ENCODE data around the gene UBE3C. TPM values are rescaled to one million over a fixed set of nuclear protein-coding genes. Genes with fewer than 3 reads are reported as not detected.
"Not testable (repeated sequence)": the region's sequence is repeated elsewhere in the genome, so short reads cannot be mapped to it uniquely, and the experiment has no call there.

The UBE3C gene
- total RNA-seq (10 to 100 TPM; 81.1 to 82.7 TPM), polyA plus RNA-seq (30.7 TPM)

GRCh38 chr7:157138424-157139110, at the start of gene UBE3C:
TSS of gene UBE3C (plus strand) at chr7:157138926. CDS start at chr7:157139273, 347 bp downstream.
- Histone ChIP-seq H3K27ac (ENCODE audit: low read depth, low read length) (peak within 1 kb of the TSS; percentile 74), H3K4me3 (ENCODE audit: low read length) (peak within 1 kb of the TSS; percentile 72), H3K36me3 (ENCODE audit: insufficient read depth, low read length) (peaks cover 15% of the 10 kb centered on the region), H3K4me1 (ENCODE audit: insufficient read depth, low read length) (peaks cover 41% of the 10 kb centered on the region), H3K9me3 (ENCODE audit: low read length) (no peaks in the 10 kb centered on the region), H3K27me3 (ENCODE audit: insufficient read depth, low read length, poor library complexity, severe bottlenecking) (no peaks in the 10 kb centered on the region)
- H3K9me3 Mint-ChIP-seq, result no peaks in the 10 kb centered on the region
- H3K27me3 Mint-ChIP-seq, result peaks cover 0 to 1% of the 10 kb centered on the region in 2 donors
- peaks cover 0 to 29% (median 3%) of the 10 kb centered on the region in 3 donors for H3K36me3 Mint-ChIP-seq
- peak within 1 kb of the TSS; percentile 83 to 94 (median 87) for H3K4me3 Mint-ChIP-seq
- CTCF ChIA-PET, result interaction anchor here (1.2 kb wide), 1 partner anchor 12 kb away, joined by 3 read pairs; no protein-coding TSS in a partner anchor
- H3K4me1 Mint-ChIP-seq, result peaks cover 35 to 48% (median 44%) of the 10 kb centered on the region in 3 donors
- POLR2A ChIA-PET, result interaction anchor here (1.0 kb wide), 1 partner anchor 245 kb away, joined by 4 read pairs; no protein-coding TSS in a partner anchor
- DNase-seq, result peak; percentile 87 to 94 (median 93)
- peak within 1 kb of the TSS; percentile 92 to 98 (median 95) for H3K27ac Mint-ChIP-seq

- Mint-ChIP-seq H3K4me1 (no peaks in the 10 kb centered on the region), H3K27ac (no peak overlapping the region), H3K27me3 (peaks cover 10 to 35% of the 10 kb centered on the region in 2 donors), H3K9me3 (peaks cover 4 to 26% (median 20%) of the 10 kb centered on the region in 5 donors), H3K4me3 (no peak overlapping the region), H3K36me3 (no peaks in the 10 kb centered on the region)
- POLR2A ChIA-PET, result no interaction called here
- CTCF ChIA-PET, result no interaction called here
- no peaks in the 10 kb centered on the region for H3K36me3 ChIP-seq (ENCODE audit: insufficient read depth, low read length)
- no peaks in the 10 kb centered on the region for H3K4me1 ChIP-seq (ENCODE audit: insufficient read depth, low read length)
- no peak overlapping the region for H3K27ac ChIP-seq (ENCODE audit: low read depth, low read length)
- no peak for DNase-seq
- no peak overlapping the region for H3K4me3 ChIP-seq (ENCODE audit: low read length)
- H3K9me3 ChIP-seq (ENCODE audit: low read length), result no peaks in the 10 kb centered on the region
- H3K27me3 ChIP-seq (ENCODE audit: insufficient read depth, low read length, poor library complexity, severe bottlenecking), result no peaks in the 10 kb centered on the region
Measured at GRCh38 chr7:157089100-157089610, 49.6 kb upstream of the UBE3C start.

DNA sequence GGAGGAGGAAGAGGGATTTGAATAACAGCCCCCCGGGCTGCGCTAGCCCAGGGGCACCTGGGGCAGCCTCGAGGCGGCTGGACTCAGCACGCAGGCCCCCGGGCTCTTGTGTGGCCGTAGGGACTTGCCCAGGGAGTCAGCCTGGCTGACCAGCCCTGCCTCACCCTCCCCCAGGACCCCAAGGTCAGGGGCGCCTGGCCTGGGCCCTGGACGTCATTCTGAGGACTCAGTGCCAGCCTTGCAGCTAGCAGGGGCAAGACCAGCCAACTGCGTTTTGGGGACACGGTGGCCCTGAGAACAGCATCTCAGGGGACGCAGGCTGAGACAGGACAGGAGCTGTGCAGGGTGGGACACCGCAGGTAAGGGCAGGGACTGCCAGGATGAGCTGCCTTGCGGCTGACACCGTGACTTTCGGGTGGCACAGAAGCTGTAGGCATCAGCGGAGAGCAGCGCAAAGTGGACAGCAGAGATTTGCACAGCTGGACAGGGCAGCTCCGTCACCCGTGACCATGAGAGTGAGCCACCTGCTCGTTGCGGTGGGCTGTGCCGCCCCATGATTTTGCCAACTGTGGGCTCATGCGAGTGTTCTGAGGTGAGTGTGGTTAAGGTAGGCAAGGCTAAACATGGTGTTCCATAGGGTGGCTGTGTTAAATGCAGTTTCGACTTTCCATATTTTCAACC, 48.1 kb upstream of the UBE3C start:
- H3K9me3 Mint-ChIP-seq, result peaks cover 0 to 15% (median 8%) of the 10 kb centered on the region in 5 donors
- H3K36me3 Mint-ChIP-seq, result no peaks in the 10 kb centered on the region
- no peak for DNase-seq
- ChIA-PET CTCF (no interaction called here), POLR2A (no interaction called here)
- Histone ChIP-seq H3K27ac (ENCODE audit: low read depth, low read length) (no peak overlapping the region), H3K27me3 (ENCODE audit: insufficient read depth, low read length, poor library complexity, severe bottlenecking) (no peaks in the 10 kb centered on the region), H3K4me1 (ENCODE audit: insufficient read depth, low read length) (no peaks in the 10 kb centered on the region), H3K4me3 (ENCODE audit: low read length) (no peak overlapping the region), H3K9me3 (ENCODE audit: low read length) (no peaks in the 10 kb centered on the region), H3K36me3 (ENCODE audit: insufficient read depth, low read length) (no peaks in the 10 kb centered on the region)
- no peak overlapping the region for H3K4me3 Mint-ChIP-seq
- H3K4me1 Mint-ChIP-seq, result no peaks in the 10 kb centered on the region
- H3K27me3 Mint-ChIP-seq, result peaks cover 12 to 31% of the 10 kb centered on the region in 2 donors
- peak overlapping the region in 1 of 8 donors; percentile 34 for H3K27ac Mint-ChIP-seq

DNA sequence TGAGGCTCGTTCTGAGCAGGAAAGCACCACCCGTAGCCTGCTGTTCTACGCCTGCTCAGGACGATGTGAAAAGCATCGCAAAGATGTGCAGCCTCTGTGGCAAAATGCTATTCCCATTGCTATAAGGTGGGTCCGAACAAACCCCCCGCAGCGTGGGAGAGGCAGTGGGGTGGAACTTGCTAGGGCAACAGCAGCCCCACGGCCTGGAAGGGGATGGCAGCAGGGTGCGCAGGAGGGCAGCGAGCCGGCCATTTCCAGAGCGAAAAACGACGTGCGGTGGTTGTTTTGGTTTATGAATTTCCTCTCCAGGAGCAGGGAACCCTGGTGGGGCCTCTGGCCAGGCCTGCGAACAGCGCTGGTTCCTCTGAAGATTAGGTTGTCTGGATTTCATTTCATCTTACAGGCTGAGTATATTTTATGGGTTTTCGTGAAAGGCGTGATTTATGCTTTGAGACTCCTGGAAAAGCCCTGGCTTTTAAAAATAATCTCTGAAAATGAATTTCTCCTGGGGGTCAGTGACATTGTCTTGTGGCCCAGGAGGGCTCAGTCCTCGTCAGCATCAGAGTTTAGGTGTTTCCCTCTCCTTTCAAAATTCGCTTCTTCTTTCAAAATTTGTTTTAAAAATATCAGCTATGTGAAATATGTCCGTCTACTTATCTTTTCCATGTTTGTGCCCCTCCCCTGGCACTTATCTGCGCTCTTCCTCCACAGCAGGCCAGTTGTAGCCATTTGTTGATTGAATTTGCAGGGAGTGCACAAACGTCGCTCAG, 42.3 kb upstream of the UBE3C start:
- no peaks in the 10 kb centered on the region for H3K36me3 ChIP-seq (ENCODE audit: insufficient read depth, low read length)
- no peak overlapping the region for H3K27ac ChIP-seq (ENCODE audit: low read depth, low read length)
- no peaks in the 10 kb centered on the region for H3K9me3 ChIP-seq (ENCODE audit: low read length)
- no peaks in the 10 kb centered on the region for H3K4me1 ChIP-seq (ENCODE audit: insufficient read depth, low read length)
- Mint-ChIP-seq H3K27me3 (peaks cover 5 to 19% of the 10 kb centered on the region in 2 donors), H3K36me3 (no peaks in the 10 kb centered on the region), H3K27ac (no peak overlapping the region), H3K4me3 (no peak overlapping the region), H3K4me1 (no peaks in the 10 kb centered on the region), H3K9me3 (peaks cover 0 to 12% (median 9%) of the 10 kb centered on the region in 5 donors)
- DNase-seq, result no peak
- no peaks in the 10 kb centered on the region for H3K27me3 ChIP-seq (ENCODE audit: insufficient read depth, low read length, poor library complexity, severe bottlenecking)
- no peak overlapping the region for H3K4me3 ChIP-seq (ENCODE audit: low read length)
- ChIA-PET POLR2A (no interaction called here), CTCF (no interaction called here)

- Mint-ChIP-seq H3K4me1 (no peaks in the 10 kb centered on the region), H3K27ac (no peak overlapping the region), H3K36me3 (no peaks in the 10 kb centered on the region), H3K27me3 (peaks cover 6 to 21% of the 10 kb centered on the region in 2 donors), H3K9me3 (peaks cover 0 to 15% (median 9%) of the 10 kb centered on the region in 5 donors), H3K4me3 (no peak overlapping the region)
- no peak for DNase-seq
- Histone ChIP-seq H3K4me3 (ENCODE audit: low read length) (no peak overlapping the region), H3K4me1 (ENCODE audit: insufficient read depth, low read length) (no peaks in the 10 kb centered on the region), H3K36me3 (ENCODE audit: insufficient read depth, low read length) (no peaks in the 10 kb centered on the region), H3K9me3 (ENCODE audit: low read length) (no peaks in the 10 kb centered on the region), H3K27ac (ENCODE audit: low read depth, low read length) (no peak overlapping the region), H3K27me3 (ENCODE audit: insufficient read depth, low read length, poor library complexity, severe bottlenecking) (no peaks in the 10 kb centered on the region)
- ChIA-PET CTCF (no interaction called here), POLR2A (no interaction called here)
Measured at GRCh38 chr7:157097056-157097329, 41.7 kb upstream of the UBE3C start.

DNA sequence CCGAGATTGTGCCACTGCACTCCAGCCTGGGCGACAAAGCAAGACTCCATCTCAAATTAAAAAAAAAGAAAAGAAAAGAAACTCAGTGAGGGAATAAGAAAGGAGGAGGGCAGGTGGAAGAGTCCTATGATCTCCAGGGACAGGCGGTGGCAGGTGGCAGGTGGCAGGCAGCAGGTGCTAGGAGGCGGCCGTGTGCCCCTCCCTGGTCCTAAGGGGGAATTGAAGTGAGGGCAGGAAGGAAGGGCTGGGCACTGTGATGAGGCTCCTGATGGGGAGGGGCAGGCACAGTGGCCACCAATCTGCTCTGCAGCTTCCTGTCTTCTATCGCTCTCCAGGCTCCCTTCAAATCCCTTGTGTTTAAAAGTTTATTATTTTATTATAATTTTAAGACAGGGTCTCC, 41.2 kb upstream of the UBE3C start:
- H3K36me3 ChIP-seq (ENCODE audit: insufficient read depth, low read length), result no peaks in the 10 kb centered on the region
- H3K9me3 Mint-ChIP-seq, result peaks cover 0 to 15% (median 9%) of the 10 kb centered on the region in 5 donors
- H3K27me3 ChIP-seq (ENCODE audit: insufficient read depth, low read length, poor library complexity, severe bottlenecking), result no peaks in the 10 kb centered on the region
- CTCF ChIA-PET, result no interaction called here
- H3K4me1 ChIP-seq (ENCODE audit: insufficient read depth, low read length), result no peaks in the 10 kb centered on the region
- H3K4me3 ChIP-seq (ENCODE audit: low read length), result no peak overlapping the region
- H3K27ac Mint-ChIP-seq, result no peak overlapping the region
- H3K4me1 Mint-ChIP-seq, result no peaks in the 10 kb centered on the region
- peaks cover 0 to 3% (median 0%) of the 10 kb centered on the region in 3 donors for H3K36me3 Mint-ChIP-seq
- no peak overlapping the region for H3K27ac ChIP-seq (ENCODE audit: low read depth, low read length)
- H3K27me3 Mint-ChIP-seq, result peaks cover 6 to 27% of the 10 kb centered on the region in 2 donors
- POLR2A ChIA-PET, result no interaction called here
- no peak overlapping the region for H3K4me3 Mint-ChIP-seq
- no peaks in the 10 kb centered on the region for H3K9me3 ChIP-seq (ENCODE audit: low read length)
- no peak for DNase-seq

DNA sequence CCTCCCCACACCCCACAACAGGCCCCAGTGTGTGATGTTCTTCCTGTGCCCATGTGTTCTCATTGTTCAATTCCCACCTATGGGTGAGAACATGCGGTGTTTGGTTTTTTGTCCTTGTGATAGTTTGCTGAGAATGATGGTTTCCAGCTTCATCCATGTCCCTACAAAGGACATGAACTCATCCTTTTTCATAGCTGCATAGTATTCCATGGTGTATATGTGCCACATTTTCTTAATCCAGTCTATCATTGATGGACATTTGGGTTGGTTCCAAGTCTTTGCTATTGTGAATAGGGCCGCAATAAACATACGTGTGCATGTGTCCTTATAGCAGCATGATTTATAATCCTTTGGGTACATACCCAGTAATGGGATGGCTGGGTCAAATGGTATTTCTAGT, 38.7 kb upstream of the UBE3C start:
- H3K4me1 Mint-ChIP-seq; H3K27ac ChIP-seq (ENCODE audit: low read depth, low read length); H3K4me1 ChIP-seq (ENCODE audit: insufficient read depth, low read length); H3K9me3 ChIP-seq (ENCODE audit: low read length); POLR2A ChIA-PET; CTCF ChIA-PET; H3K4me3 ChIP-seq (ENCODE audit: low read length); H3K27ac Mint-ChIP-seq; H3K36me3 ChIP-seq (ENCODE audit: insufficient read depth, low read length); H3K27me3 ChIP-seq (ENCODE audit: insufficient read depth, low read length, poor library complexity, severe bottlenecking); DNase-seq; H3K4me3 Mint-ChIP-seq: not testable (repeated sequence)
- peaks cover 17 to 25% of the 10 kb centered on the region in 2 donors for H3K27me3 Mint-ChIP-seq
- H3K9me3 Mint-ChIP-seq, result peaks cover 0 to 26% (median 21%) of the 10 kb centered on the region in 5 donors
- peaks cover 0 to 11% (median 0%) of the 10 kb centered on the region in 3 donors for H3K36me3 Mint-ChIP-seq

GRCh38 chr7:157103641-157104040, 35.1 kb upstream of the UBE3C start:
- H3K27me3 ChIP-seq (ENCODE audit: insufficient read depth, low read length, poor library complexity, severe bottlenecking); H3K4me1 ChIP-seq (ENCODE audit: insufficient read depth, low read length); H3K9me3 ChIP-seq (ENCODE audit: low read length); H3K4me1 Mint-ChIP-seq; POLR2A ChIA-PET; DNase-seq; CTCF ChIA-PET; H3K27ac ChIP-seq (ENCODE audit: low read depth, low read length); H3K27ac Mint-ChIP-seq; H3K4me3 ChIP-seq (ENCODE audit: low read length); H3K36me3 ChIP-seq (ENCODE audit: insufficient read depth, low read length); H3K4me3 Mint-ChIP-seq: not testable (repeated sequence)
- peaks cover 0 to 32% (median 26%) of the 10 kb centered on the region in 5 donors for H3K9me3 Mint-ChIP-seq
- peaks cover 0 to 18% (median 0%) of the 10 kb centered on the region in 3 donors for H3K36me3 Mint-ChIP-seq
- H3K27me3 Mint-ChIP-seq, result peaks cover 32 to 40% of the 10 kb centered on the region in 2 donors

Data from CD8-positive, alpha-beta memory T cell (primary cell).